Fibroblast of skin of abdomen (primary cell): Measurements from ENCODE around the gene VPS51.
"Not testable (repeated sequence)": the region's sequence is repeated elsewhere in the genome, so short reads cannot be mapped to it uniquely, and the experiment has no call there.

Experiments
- DNase-seq: peaks from one replicate; pipeline ENCODE4 v3.0.0-alpha.2; 2013

The VPS51 gene

GRCh38 chr11:65108469-65109123, 12.6 kb downstream of the VPS51 start:
- no peak for DNase-seq

GRCh38 chr11:65109231-65110198, 13.5 kb downstream of the VPS51 start:
- no peak for DNase-seq

GRCh38 chr11:65110354-65110861, 14.4 kb downstream of the VPS51 start:
- peak; percentile 69 for DNase-seq

GRCh38 chr11:65111159-65111743, 15.2 kb downstream of the VPS51 start:
- no peak for DNase-seq

- peak; percentile 85 for DNase-seq
Measured at GRCh38 chr11:65111744-65112545, 15.9 kb downstream of the VPS51 start, which contains the start of gene TM7SF2. TM7SF2 (plus strand) TSS chr11:65111872; CDS start chr11:65112016, 144 bp downstream.

- DNase-seq = no peak
Measured at GRCh38 chr11:65112546-65113360, 16.7 kb downstream of the VPS51 start.

GRCh38 chr11:65113361-65113756, 17.3 kb downstream of the VPS51 start:
- DNase-seq = no peak

- DNase-seq = no peak
Measured at GRCh38 chr11:65113839-65114238, 17.8 kb downstream of the VPS51 start.

GRCh38 chr11:65114538-65115171, 18.6 kb downstream of the VPS51 start:
- DNase-seq = no peak

- DNase-seq = no peak
Measured at GRCh38 chr11:65115361-65116082, 19.5 kb downstream of the VPS51 start.

- DNase-seq = peak; percentile 37
Measured at GRCh38 chr11:65116370-65117205, 20.6 kb downstream of the VPS51 start.

GRCh38 chr11:65117206-65118096, 21.4 kb downstream of the VPS51 start, which contains the start of gene ZNHIT2:
ZNHIT2 (minus strand) TSS chr11:65117701; CDS start chr11:65117653, 48 bp downstream.
- peak; percentile 99 for DNase-seq

GRCh38 chr11:65118097-65118837, 22.3 kb downstream of the VPS51 start:
- no peak for DNase-seq

GRCh38 chr11:65118891-65119669, 23.1 kb downstream of the VPS51 start:
- not testable (repeated sequence) for DNase-seq

GRCh38 chr11:65119670-65119995, 23.6 kb downstream of the VPS51 start:
- DNase-seq = no peak

- DNase-seq = no peak
Measured at GRCh38 chr11:65120831-65121230, 24.8 kb downstream of the VPS51 start.
